Activated CD4-positive, alpha-beta memory T cell treated with anti-CD3 and anti-CD28 coated beads for 36 hours (primary cell): ENCODE measurements around the gene ROBO1. TPM values are rescaled to one million over a fixed set of nuclear protein-coding genes. Genes with fewer than 3 reads are reported as not detected.

Experiments used
- CTCF ChIA-PET: fragments of 350-600 bp; sonication (Branson Sonifier 250); formaldehyde crosslinking; loops from one replicate; lab custom pipeline; 2021; ENCODE audit warnings: antibody characterized with exemption, inconsistent platforms; lab: Charles Lee
- POLR2A ChIA-PET: fragments of 350-600 bp; sonication (Branson Sonifier 250); formaldehyde crosslinking; loops from one replicate; lab custom pipeline; 2021; ENCODE audit warnings: antibody characterized with exemption; lab: Charles Lee
- DNase-seq: peaks from one replicate; pipeline ENCODE4 v3.0.0-alpha.2; 2020
- H3K27ac Mint-ChIP-seq: one replicate; pipeline ENCODE4 v1.8.0; 2021; ENCODE audit warnings: mixed read lengths
- H3K27me3 Mint-ChIP-seq: one replicate; pipeline ENCODE4 v1.8.0; 2021; ENCODE audit warnings: mixed read lengths
- H3K36me3 Mint-ChIP-seq: one replicate; pipeline ENCODE4 v1.8.0; 2021; ENCODE audit warnings: mixed read lengths
- H3K4me1 Mint-ChIP-seq: one replicate; pipeline ENCODE4 v1.8.0; 2021; ENCODE audit warnings: low read depth, mixed read lengths
- H3K4me3 Mint-ChIP-seq: one replicate; pipeline ENCODE4 v1.8.0; 2021; ENCODE audit warnings: mild to moderate bottlenecking, mixed read lengths
- H3K9me3 Mint-ChIP-seq: one replicate; pipeline ENCODE4 v1.8.0; 2021; ENCODE audit warnings: mixed read lengths
- intact Hi-C: fragments of 100-400 bp; cut with micrococcal nuclease; formaldehyde crosslinking; loops from one replicate; pipeline ENCODE4 v1.15.1; 2023
- total RNA-seq, 2 experiments: library from RNA; stranded (reverse); gene quantifications; one replicate each; pipeline ENCODE4 v1.2.3, GENCODE V29; 2021

ROBO1 gene
- total RNA-seq, 2 experiments from 2014 or later = not detected

GRCh38 chr3:78847203-78847602 is 920.6 kb downstream of the ROBO1 start:
- Mint-ChIP-seq H3K27ac (no peak overlapping the region), H3K27me3 (no peaks in the 10 kb centered on the region), H3K4me1 (no peaks in the 10 kb centered on the region), H3K36me3 (no peaks in the 10 kb centered on the region), H3K4me3 (no peak overlapping the region), H3K9me3 (peaks cover 9% of the 10 kb centered on the region)
- intact Hi-C loops = no loop called here
- POLR2A ChIA-PET = no interaction called here
- CTCF ChIA-PET = no interaction called here
- DNase-seq = no peak

- Mint-ChIP-seq H3K9me3 (peaks cover 9% of the 10 kb centered on the region), H3K36me3 (no peaks in the 10 kb centered on the region), H3K4me1 (no peaks in the 10 kb centered on the region), H3K27me3 (no peaks in the 10 kb centered on the region), H3K27ac (no peak overlapping the region), H3K4me3 (no peak overlapping the region)
- intact Hi-C loops = no loop called here
- CTCF ChIA-PET = no interaction called here
- no peak for DNase-seq
- POLR2A ChIA-PET = no interaction called here
Observed at GRCh38 chr3:78846718-78847117, 921.1 kb downstream of the ROBO1 start.

GRCh38 chr3:78845605-78846004 is 922.2 kb downstream of the ROBO1 start:
- H3K9me3 Mint-ChIP-seq = peaks cover 9% of the 10 kb centered on the region
- POLR2A ChIA-PET = no interaction called here
- no peak for DNase-seq
- CTCF ChIA-PET = no interaction called here
- no peak overlapping the region for H3K27ac Mint-ChIP-seq
- no peaks in the 10 kb centered on the region for H3K36me3 Mint-ChIP-seq
- intact Hi-C loops = no loop called here
- no peak overlapping the region for H3K4me3 Mint-ChIP-seq
- H3K4me1 Mint-ChIP-seq = no peaks in the 10 kb centered on the region
- H3K27me3 Mint-ChIP-seq = no peaks in the 10 kb centered on the region

GRCh38 chr3:78844307-78844706 is 923.5 kb downstream of the ROBO1 start:
- ChIA-PET POLR2A (no interaction called here), CTCF (no interaction called here)
- Mint-ChIP-seq H3K4me3 (no peak overlapping the region), H3K9me3 (peaks cover 12% of the 10 kb centered on the region), H3K27ac (no peak overlapping the region), H3K4me1 (no peaks in the 10 kb centered on the region), H3K27me3 (no peaks in the 10 kb centered on the region), H3K36me3 (no peaks in the 10 kb centered on the region)
- intact Hi-C loops = no loop called here
- no peak for DNase-seq

- Mint-ChIP-seq H3K27ac (no peak overlapping the region), H3K36me3 (no peaks in the 10 kb centered on the region), H3K4me3 (no peak overlapping the region), H3K4me1 (no peaks in the 10 kb centered on the region), H3K9me3 (peaks cover 11% of the 10 kb centered on the region), H3K27me3 (no peaks in the 10 kb centered on the region)
- intact Hi-C loops = no loop called here
- ChIA-PET POLR2A (no interaction called here), CTCF (no interaction called here)
- DNase-seq = no peak
Observed at GRCh38 chr3:78839693-78840092, 928.1 kb downstream of the ROBO1 start.

- H3K9me3 Mint-ChIP-seq = peaks cover 11% of the 10 kb centered on the region
- H3K4me3 Mint-ChIP-seq = no peak overlapping the region
- H3K27me3 Mint-ChIP-seq = no peaks in the 10 kb centered on the region
- DNase-seq = no peak
- H3K4me1 Mint-ChIP-seq = no peaks in the 10 kb centered on the region
- ChIA-PET CTCF (no interaction called here), POLR2A (no interaction called here)
- no peak overlapping the region for H3K27ac Mint-ChIP-seq
- no peaks in the 10 kb centered on the region for H3K36me3 Mint-ChIP-seq
- intact Hi-C loops = no loop called here
Observed at GRCh38 chr3:78838362-78838761, 929.4 kb downstream of the ROBO1 start.

- ChIA-PET CTCF (no interaction called here), POLR2A (no interaction called here)
- H3K27ac Mint-ChIP-seq = no peak overlapping the region
- H3K9me3 Mint-ChIP-seq = peaks cover 17% of the 10 kb centered on the region
- no peaks in the 10 kb centered on the region for H3K27me3 Mint-ChIP-seq
- no peaks in the 10 kb centered on the region for H3K36me3 Mint-ChIP-seq
- no peaks in the 10 kb centered on the region for H3K4me1 Mint-ChIP-seq
- no peak overlapping the region for H3K4me3 Mint-ChIP-seq
- no peak for DNase-seq
- intact Hi-C loops = no loop called here
Observed at GRCh38 chr3:78834910-78835309, 932.9 kb downstream of the ROBO1 start.

GRCh38 chr3:78832785-78833204 is 935.0 kb downstream of the ROBO1 start:
- POLR2A ChIA-PET = no interaction called here
- no peaks in the 10 kb centered on the region for H3K27me3 Mint-ChIP-seq
- no peak for DNase-seq
- no peaks in the 10 kb centered on the region for H3K36me3 Mint-ChIP-seq
- intact Hi-C loops = no loop called here
- no peaks in the 10 kb centered on the region for H3K4me1 Mint-ChIP-seq
- H3K4me3 Mint-ChIP-seq = no peak overlapping the region
- CTCF ChIA-PET = no interaction called here
- no peak overlapping the region for H3K27ac Mint-ChIP-seq
- H3K9me3 Mint-ChIP-seq = peaks cover 12% of the 10 kb centered on the region

- Mint-ChIP-seq H3K9me3 (peaks cover 15% of the 10 kb centered on the region), H3K27ac (no peak overlapping the region), H3K27me3 (no peaks in the 10 kb centered on the region), H3K4me1 (no peaks in the 10 kb centered on the region), H3K4me3 (no peak overlapping the region), H3K36me3 (no peaks in the 10 kb centered on the region)
- ChIA-PET CTCF (no interaction called here), POLR2A (no interaction called here)
- DNase-seq = no peak
- intact Hi-C loops = no loop called here
Observed at GRCh38 chr3:78831446-78831972, 936.3 kb downstream of the ROBO1 start.

GRCh38 chr3:78830470-78830869 is 937.3 kb downstream of the ROBO1 start:
- Mint-ChIP-seq H3K27me3 (no peaks in the 10 kb centered on the region), H3K27ac (no peak overlapping the region), H3K4me1 (no peaks in the 10 kb centered on the region), H3K9me3 (peaks cover 15% of the 10 kb centered on the region), H3K4me3 (no peak overlapping the region), H3K36me3 (no peaks in the 10 kb centered on the region)
- DNase-seq = no peak
- POLR2A ChIA-PET = no interaction called here
- CTCF ChIA-PET = no interaction called here
- intact Hi-C loops = no loop called here

GRCh38 chr3:78827618-78828017 is 940.2 kb downstream of the ROBO1 start:
- Mint-ChIP-seq H3K36me3 (no peaks in the 10 kb centered on the region), H3K4me3 (no peak overlapping the region), H3K4me1 (no peaks in the 10 kb centered on the region), H3K27ac (no peak overlapping the region), H3K27me3 (no peaks in the 10 kb centered on the region), H3K9me3 (peaks cover 21% of the 10 kb centered on the region)
- intact Hi-C loops = no loop called here
- DNase-seq = no peak
- ChIA-PET POLR2A (no interaction called here), CTCF (no interaction called here)

GRCh38 chr3:78825858-78826215 is 942.0 kb downstream of the ROBO1 start:
- Mint-ChIP-seq H3K9me3 (peaks cover 19% of the 10 kb centered on the region), H3K36me3 (no peaks in the 10 kb centered on the region), H3K27ac (no peak overlapping the region), H3K4me1 (no peaks in the 10 kb centered on the region), H3K27me3 (no peaks in the 10 kb centered on the region), H3K4me3 (no peak overlapping the region)
- POLR2A ChIA-PET = no interaction called here
- no peak for DNase-seq
- intact Hi-C loops = no loop called here
- CTCF ChIA-PET = no interaction called here

- H3K9me3 Mint-ChIP-seq = peaks cover 18% of the 10 kb centered on the region
- ChIA-PET POLR2A (no interaction called here), CTCF (no interaction called here)
- no peaks in the 10 kb centered on the region for H3K4me1 Mint-ChIP-seq
- no peak overlapping the region for H3K4me3 Mint-ChIP-seq
- no peak for DNase-seq
- H3K27ac Mint-ChIP-seq = no peak overlapping the region
- no peaks in the 10 kb centered on the region for H3K36me3 Mint-ChIP-seq
- intact Hi-C loops = no loop called here
- no peaks in the 10 kb centered on the region for H3K27me3 Mint-ChIP-seq
Observed at GRCh38 chr3:78825118-78825857, 942.5 kb downstream of the ROBO1 start.
